Activated T-helper 1 cell treated with Interleukin-2 at 50 U/mL for 16 hours (primary cell): ENCODE results near the gene BLMH.
"Not testable (repeated sequence)": the region's sequence is repeated elsewhere in the genome, so short reads cannot be mapped to it uniquely, and the experiment has no call there.

ENCODE experiments used
- DNase-seq: peaks from one replicate; pipeline ENCODE4 v3.0.0-alpha.2; 2020; ENCODE audit warnings: low read depth

BLMH gene

GRCh38 chr17:30228011-30228410 is 63.7 kb downstream of the BLMH start:
- DNase-seq, result no peak

- DNase-seq, result no peak
Measured at GRCh38 chr17:30226878-30227277, 64.9 kb downstream of the BLMH start.

- DNase-seq, result no peak
Measured at GRCh38 chr17:30225919-30226553, 65.7 kb downstream of the BLMH start.

- no peak for DNase-seq
Measured at GRCh38 chr17:30225112-30225511, 66.6 kb downstream of the BLMH start.

GRCh38 chr17:30224419-30224960 is 67.3 kb downstream of the BLMH start:
- no peak for DNase-seq

- no peak for DNase-seq
Measured at GRCh38 chr17:30222721-30223175, 69.0 kb downstream of the BLMH start.

GRCh38 chr17:30222251-30222650 is 69.5 kb downstream of the BLMH start:
- DNase-seq, result no peak

GRCh38 chr17:30221346-30221745 is 70.4 kb downstream of the BLMH start:
- DNase-seq, result no peak

GRCh38 chr17:30220414-30220813 is 71.3 kb downstream of the BLMH start:
- no peak for DNase-seq

- no peak for DNase-seq
Measured at GRCh38 chr17:30219833-30220232, 71.9 kb downstream of the BLMH start.

- no peak for DNase-seq
Measured at GRCh38 chr17:30219315-30219714, 72.4 kb downstream of the BLMH start.

GRCh38 chr17:30218799-30219198 is 72.9 kb downstream of the BLMH start:
- DNase-seq, result no peak

- no peak for DNase-seq
Measured at GRCh38 chr17:30217746-30218245, 73.9 kb downstream of the BLMH start.

GRCh38 chr17:30217054-30217453 is 74.7 kb downstream of the BLMH start:
- DNase-seq, result no peak

GRCh38 chr17:30212750-30213149 is 79.0 kb downstream of the BLMH start:
- DNase-seq, result no peak

- no peak for DNase-seq
Measured at GRCh38 chr17:30211371-30211770, 80.4 kb downstream of the BLMH start.

- DNase-seq, result no peak
Measured at GRCh38 chr17:30210901-30211300, 80.8 kb downstream of the BLMH start.

- no peak for DNase-seq
Measured at GRCh38 chr17:30210366-30210765, 81.4 kb downstream of the BLMH start.

GRCh38 chr17:30209930-30210329 is 81.8 kb downstream of the BLMH start:
- DNase-seq, result no peak

- DNase-seq, result no peak
Measured at GRCh38 chr17:30208214-30208613, 83.5 kb downstream of the BLMH start.

- no peak for DNase-seq
Measured at GRCh38 chr17:30207655-30208054, 84.1 kb downstream of the BLMH start.

GRCh38 chr17:30203471-30203981 is 88.2 kb downstream of the BLMH start:
- DNase-seq, result no peak

GRCh38 chr17:30200656-30201055 is 91.1 kb downstream of the BLMH start:
- DNase-seq, result not testable (repeated sequence)

- no peak for DNase-seq
Measured at GRCh38 chr17:30200106-30200505, 91.6 kb downstream of the BLMH start.
